Skin epidermis (tissue), 12 donors: ENCODE data around the gene GTSF1L.
A peak's percentile ranks its signal among the peaks of the same experiment; 100 is the strongest.

Experiments
- H3K27ac ChIP-seq, 21 experiments: fragments of 200-600 bp; sonication (generic) in 11 of 21; one replicate each; pipeline ENCODE4 v1.5.0; 2020; ENCODE audit warnings: mild to moderate bottlenecking in 3 of 21, inconsistent platforms in 2 of 21, moderate library complexity in 2 of 21
- H3K4me3 ChIP-seq, 7 experiments: fragments of 200-600 bp; sonication (generic) in 2 of 7; one replicate each; pipeline ENCODE4 v1.5.0; 2020; ENCODE audit warnings: inconsistent platforms in 2 of 7, mild to moderate bottlenecking in 2 of 7, moderate library complexity in 1 of 7

Gene GTSF1L

GRCh38 chr20:43748274-43748673 lies 21.5 kb upstream of the GTSF1L start:
- Histone ChIP-seq H3K4me3 (no peak overlapping the region), H3K27ac (no peak overlapping the region)

- no peak overlapping the region for H3K27ac ChIP-seq
- H3K4me3 ChIP-seq = no peak overlapping the region
Measured at GRCh38 chr20:43746344-43747137, 19.7 kb upstream of the GTSF1L start.

- Histone ChIP-seq H3K4me3 (no peak overlapping the region), H3K27ac (no peak overlapping the region)
Measured at GRCh38 chr20:43744966-43745730, 18.3 kb upstream of the GTSF1L start.

- H3K4me3 ChIP-seq = no peak overlapping the region
- no peak overlapping the region for H3K27ac ChIP-seq
Measured at GRCh38 chr20:43744151-43744611, 17.4 kb upstream of the GTSF1L start.

- Histone ChIP-seq H3K4me3 (no peak overlapping the region), H3K27ac (no peak overlapping the region)
Measured at GRCh38 chr20:43740642-43741041, 13.8 kb upstream of the GTSF1L start.

GRCh38 chr20:43739148-43739749 lies 12.4 kb upstream of the GTSF1L start:
- H3K4me3 ChIP-seq = no peak overlapping the region
- no peak overlapping the region for H3K27ac ChIP-seq

- H3K4me3 ChIP-seq = no peak overlapping the region
- H3K27ac ChIP-seq = no peak overlapping the region
Measured at GRCh38 chr20:43737925-43738324, 11.1 kb upstream of the GTSF1L start.

- no peak overlapping the region for H3K27ac ChIP-seq
- no peak overlapping the region for H3K4me3 ChIP-seq
Measured at GRCh38 chr20:43736588-43737158, 9.9 kb upstream of the GTSF1L start.

- Histone ChIP-seq H3K4me3 (no peak overlapping the region), H3K27ac (peak overlapping the region in 2 of 21 experiments; percentile 51 to 52)
Measured at GRCh38 chr20:43731927-43732326, 5.1 kb upstream of the GTSF1L start.

- Histone ChIP-seq H3K27ac (peak overlapping the region in 2 of 21 experiments; percentile 51 to 52), H3K4me3 (no peak overlapping the region)
Measured at GRCh38 chr20:43731469-43731868, 4.7 kb upstream of the GTSF1L start.

GRCh38 chr20:43728686-43729255 lies 2.0 kb upstream of the GTSF1L start:
- no peak overlapping the region for H3K4me3 ChIP-seq
- no peak overlapping the region for H3K27ac ChIP-seq

- no peak overlapping the region for H3K27ac ChIP-seq
- no peak overlapping the region for H3K4me3 ChIP-seq
Measured at GRCh38 chr20:43727980-43728590, 1.3 kb upstream of the GTSF1L start.

- H3K27ac ChIP-seq = no peak overlapping the region
Measured at GRCh38 chr20:43726333-43726732, 469 bp downstream of the GTSF1L start.

GRCh38 chr20:43725666-43726065 lies 1.1 kb downstream of the GTSF1L start:
- Histone ChIP-seq H3K27ac (no peak overlapping the region), H3K4me3 (no peak overlapping the region)

More at GRCh38 chr20:43726333-43726732, 469 bp downstream of the GTSF1L start:
- H3K4me3 ChIP-seq = no peak overlapping the region

- Histone ChIP-seq H3K4me3 (no peak overlapping the region), H3K27ac (no peak overlapping the region)
Measured at GRCh38 chr20:43724383-43724782, 2.4 kb downstream of the GTSF1L start.

- Histone ChIP-seq H3K4me3 (no peak overlapping the region), H3K27ac (no peak overlapping the region)
Measured at GRCh38 chr20:43723735-43724134, 3.1 kb downstream of the GTSF1L start.

GRCh38 chr20:43723186-43723585 lies 3.6 kb downstream of the GTSF1L start:
- H3K4me3 ChIP-seq = no peak overlapping the region
- H3K27ac ChIP-seq = peak overlapping the region in 1 of 21 experiments; percentile 13

GRCh38 chr20:43722153-43722505 lies 4.7 kb downstream of the GTSF1L start:
- H3K4me3 ChIP-seq = no peak overlapping the region
- peak overlapping the region in 3 of 21 experiments; percentile 61 to 80 (median 63) for H3K27ac ChIP-seq

GRCh38 chr20:43721429-43722152 lies 5.2 kb downstream of the GTSF1L start:
- H3K4me3 ChIP-seq = no peak overlapping the region
- peak overlapping the region in 4 of 21 experiments; percentile 30 to 80 (median 62) for H3K27ac ChIP-seq
